ENCODE measurements around the gene DPP8.

DNA sequence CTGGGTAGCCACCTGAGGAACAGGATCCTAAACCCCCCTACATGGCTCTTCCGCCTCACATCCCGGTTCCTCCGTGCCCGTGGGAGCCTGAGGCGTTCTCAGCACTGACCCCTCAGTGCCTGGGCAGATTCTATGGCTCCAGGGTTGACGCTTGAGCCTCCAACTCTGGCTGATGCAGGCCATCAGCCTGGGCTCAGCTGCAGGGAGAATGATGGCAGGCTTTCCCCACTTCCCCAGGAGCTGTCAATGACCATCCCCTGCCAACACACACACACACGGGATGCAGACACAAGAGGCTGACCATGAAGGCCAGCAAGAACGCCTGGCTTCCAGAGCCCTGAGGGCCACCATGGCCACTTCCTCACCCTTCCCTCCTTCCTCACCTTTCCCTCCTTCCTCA lies 123.9 kb downstream of the DPP8 start:
- no peak for TF ChIP-seq CTCF (IDR thresholded peaks at IDR 0.05)
- TF ChIP-seq POLR2A (IDR thresholded peaks at IDR 0.05): no peak
